Spleen (tissue), 7 donors: ENCODE measurements around the gene RAB11FIP4.

Experiments used
- POLR2A ChIP-seq, 3 donors: fragments of 450-650 bp; IDR thresholded peaks; one replicate each; pipeline ENCODE4 v1.5.1; 2017; ENCODE audit warnings: antibody characterized with exemption in 3 of 3, mild to moderate bottlenecking in 1 of 3
- TF ChIP-seq, protein P1 (sequence below), 11 experiments: fragments of 200-600 bp in 7 of 11; fragments of 450-650 bp in 4 of 11; sonication (generic) in 4 of 11; IDR thresholded peaks in 8 of 11; conservative IDR thresholded peaks in 3 of 11; 1 replicate in 7 of 11; 2 replicates in 4 of 11; pipeline versions ENCODE4 v1.4.0 to v1.8.0; 2016 to 2021; ENCODE audit warnings: antibody characterized with exemption in 11 of 11, inconsistent platforms in 4 of 11, mild to moderate bottlenecking in 1 of 11
- donor health status: DM: no; HTN: no; CAD: no; lungs with moderate emphysema.
- donor health status: DM: no; HTN: no; CAD: no.
- donor health status: DM: no; HTN: no; CAD: no.

DNA sequence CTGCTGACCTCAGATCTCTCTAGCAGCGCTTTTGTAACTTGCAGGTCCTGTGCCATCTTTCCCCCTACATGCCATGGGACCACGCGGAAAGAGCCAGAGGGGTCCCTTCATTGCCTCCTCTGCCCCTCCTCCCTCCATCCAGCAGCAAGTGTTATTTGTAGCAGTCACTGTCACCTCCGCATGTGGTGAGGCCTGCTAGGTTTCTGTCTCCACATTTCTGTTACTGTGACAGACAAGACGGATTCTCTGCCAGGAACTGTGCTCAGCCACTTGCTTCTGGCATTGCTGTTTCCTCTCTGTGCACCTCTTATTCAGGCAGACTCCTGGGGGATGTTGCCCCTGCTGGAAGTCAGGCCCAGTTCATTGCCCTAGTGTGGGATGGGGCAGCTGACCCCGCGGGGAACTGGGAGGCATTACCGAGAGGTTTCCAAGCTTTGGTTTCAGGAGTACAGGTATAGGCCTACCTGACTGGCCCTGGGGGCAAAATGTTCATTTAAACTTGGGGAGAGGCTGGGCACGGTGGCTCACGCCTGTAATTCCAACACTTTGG is 61.2 kb downstream of the RAB11FIP4 start:
- TF ChIP-seq, protein P1, sequence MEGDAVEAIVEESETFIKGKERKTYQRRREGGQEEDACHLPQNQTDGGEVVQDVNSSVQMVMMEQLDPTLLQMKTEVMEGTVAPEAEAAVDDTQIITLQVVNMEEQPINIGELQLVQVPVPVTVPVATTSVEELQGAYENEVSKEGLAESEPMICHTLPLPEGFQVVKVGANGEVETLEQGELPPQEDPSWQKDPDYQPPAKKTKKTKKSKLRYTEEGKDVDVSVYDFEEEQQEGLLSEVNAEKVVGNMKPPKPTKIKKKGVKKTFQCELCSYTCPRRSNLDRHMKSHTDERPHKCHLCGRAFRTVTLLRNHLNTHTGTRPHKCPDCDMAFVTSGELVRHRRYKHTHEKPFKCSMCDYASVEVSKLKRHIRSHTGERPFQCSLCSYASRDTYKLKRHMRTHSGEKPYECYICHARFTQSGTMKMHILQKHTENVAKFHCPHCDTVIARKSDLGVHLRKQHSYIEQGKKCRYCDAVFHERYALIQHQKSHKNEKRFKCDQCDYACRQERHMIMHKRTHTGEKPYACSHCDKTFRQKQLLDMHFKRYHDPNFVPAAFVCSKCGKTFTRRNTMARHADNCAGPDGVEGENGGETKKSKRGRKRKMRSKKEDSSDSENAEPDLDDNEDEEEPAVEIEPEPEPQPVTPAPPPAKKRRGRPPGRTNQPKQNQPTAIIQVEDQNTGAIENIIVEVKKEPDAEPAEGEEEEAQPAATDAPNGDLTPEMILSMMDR (IDR thresholded peaks at IDR 0.05 in 8 of 11, conservative IDR thresholded peaks at IDR 0.05 in 3 of 11) = no peak
- TF ChIP-seq POLR2A (IDR thresholded peaks at IDR 0.05) = no peak
